GM13976 (cell line): ENCODE results near the gene RBMS1.

ENCODE experiments used
- DNase-seq: peaks from one replicate; pipeline ENCODE4 v3.0.0; 2012; ENCODE audit warnings: low spot score
- in situ Hi-C: fragments of 300-500 bp; cut with MboI; formaldehyde crosslinking; loops from one replicate; pipeline ENCODE4 v1.12.0; 2022; ENCODE audit warnings: low sequenced_read_pairs, mixed read lengths, inconsistent platforms; ENCODE audit not compliant: unreplicated experiment
- TF ChIP-seq, protein P1 (sequence below): IDR thresholded peaks from 2 replicates; pipeline ENCODE4 v1.5.1; 2012; ENCODE audit warnings: borderline replicate concordance, mild to moderate bottlenecking; ENCODE audit not compliant: insufficient read depth; ENCODE audit errors: extremely low read depth, missing control alignments, control extremely low read depth

Gene RBMS1

DNA sequence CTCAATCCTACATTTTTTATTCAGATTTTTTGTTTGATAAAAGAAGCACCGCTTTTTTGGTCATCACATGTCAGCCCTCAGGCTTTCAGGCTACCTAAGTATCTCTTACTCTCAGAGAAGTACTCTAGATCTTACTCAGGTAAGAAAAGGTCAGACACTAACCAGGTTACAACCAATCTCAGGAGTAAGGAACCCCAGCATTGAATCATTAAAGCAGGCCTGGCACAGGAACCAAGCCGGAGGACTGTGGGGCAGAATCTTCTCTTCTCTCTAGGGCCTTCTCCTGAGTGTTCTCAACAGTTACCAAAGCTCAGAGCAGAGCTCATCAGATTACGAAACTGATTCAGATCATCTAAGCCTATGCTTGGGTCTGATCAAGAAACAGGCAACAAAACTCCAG, 28.2 kb downstream of the RBMS1 start:
- DNase-seq, result no peak
- TF ChIP-seq, protein P1, sequence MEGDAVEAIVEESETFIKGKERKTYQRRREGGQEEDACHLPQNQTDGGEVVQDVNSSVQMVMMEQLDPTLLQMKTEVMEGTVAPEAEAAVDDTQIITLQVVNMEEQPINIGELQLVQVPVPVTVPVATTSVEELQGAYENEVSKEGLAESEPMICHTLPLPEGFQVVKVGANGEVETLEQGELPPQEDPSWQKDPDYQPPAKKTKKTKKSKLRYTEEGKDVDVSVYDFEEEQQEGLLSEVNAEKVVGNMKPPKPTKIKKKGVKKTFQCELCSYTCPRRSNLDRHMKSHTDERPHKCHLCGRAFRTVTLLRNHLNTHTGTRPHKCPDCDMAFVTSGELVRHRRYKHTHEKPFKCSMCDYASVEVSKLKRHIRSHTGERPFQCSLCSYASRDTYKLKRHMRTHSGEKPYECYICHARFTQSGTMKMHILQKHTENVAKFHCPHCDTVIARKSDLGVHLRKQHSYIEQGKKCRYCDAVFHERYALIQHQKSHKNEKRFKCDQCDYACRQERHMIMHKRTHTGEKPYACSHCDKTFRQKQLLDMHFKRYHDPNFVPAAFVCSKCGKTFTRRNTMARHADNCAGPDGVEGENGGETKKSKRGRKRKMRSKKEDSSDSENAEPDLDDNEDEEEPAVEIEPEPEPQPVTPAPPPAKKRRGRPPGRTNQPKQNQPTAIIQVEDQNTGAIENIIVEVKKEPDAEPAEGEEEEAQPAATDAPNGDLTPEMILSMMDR, result no peak
- in situ Hi-C loops, result no loop called here

DNA sequence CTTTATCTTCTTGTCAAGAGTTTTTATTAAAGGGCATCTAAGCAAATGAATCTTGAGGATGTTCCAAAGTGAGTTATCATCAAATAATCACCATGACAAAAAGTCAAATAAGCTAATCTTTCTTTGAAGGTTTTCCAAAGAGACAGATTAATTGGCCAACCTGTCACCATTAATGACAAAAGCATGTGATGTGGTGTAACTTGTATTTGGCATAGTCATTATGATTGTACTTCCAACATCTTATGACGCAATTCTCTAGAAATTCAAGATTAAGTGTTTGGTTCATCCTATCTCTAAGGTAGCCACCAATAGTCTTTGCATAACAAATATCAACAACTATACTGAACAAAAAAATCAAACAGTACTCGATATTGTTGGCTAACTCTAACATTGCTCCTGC, 28.6 kb downstream of the RBMS1 start:
- DNase-seq, result no peak
- in situ Hi-C loops, result no loop called here
- TF ChIP-seq, protein P1, result no peak

DNA sequence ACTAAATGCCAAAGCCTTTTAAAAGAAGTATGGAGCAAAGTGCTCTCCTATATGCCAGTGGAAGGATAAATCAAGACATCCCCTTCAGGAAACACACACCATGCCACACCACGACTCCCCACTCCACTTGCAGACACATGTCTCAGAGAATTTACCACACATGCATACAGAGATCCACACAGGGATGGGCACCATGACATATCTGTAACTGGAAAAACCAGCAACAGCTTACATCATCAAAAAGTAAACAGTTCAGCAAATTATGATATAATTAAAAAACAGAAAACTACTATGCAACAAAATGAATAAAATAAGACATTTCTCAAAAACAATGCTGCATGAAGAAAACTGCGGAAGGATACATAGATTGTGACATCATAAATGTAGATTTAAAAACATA, 29.6 kb downstream of the RBMS1 start:
- TF ChIP-seq, protein P1, result no peak
- DNase-seq, result no peak
- in situ Hi-C loops, result no loop called here

GRCh38 chr2:160463245-160463644, 30.4 kb downstream of the RBMS1 start:
- no peak for DNase-seq
- TF ChIP-seq, protein P1, result no peak
- in situ Hi-C loops, result no loop called here

DNA sequence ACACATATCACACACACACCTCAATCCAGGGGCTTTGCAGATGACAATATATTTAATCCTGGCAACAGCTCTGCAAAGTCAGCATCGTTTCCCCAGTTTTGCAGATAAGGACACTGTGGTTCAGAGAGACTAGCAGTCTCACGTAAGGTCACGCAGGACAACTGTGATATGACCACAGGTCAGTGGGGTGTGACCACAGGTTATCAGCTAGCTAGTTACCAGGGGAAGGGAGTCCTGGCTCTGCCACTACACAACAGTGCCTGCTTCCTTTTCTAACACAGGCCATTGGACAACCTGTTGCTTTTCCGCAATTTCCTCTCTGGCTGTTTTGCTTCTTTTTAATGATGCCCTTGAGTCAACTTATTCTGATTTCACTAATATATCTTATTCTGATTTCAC, 33.3 kb downstream of the RBMS1 start:
- no peak for DNase-seq
- in situ Hi-C loops, result no loop called here
- TF ChIP-seq, protein P1, result no peak

DNA sequence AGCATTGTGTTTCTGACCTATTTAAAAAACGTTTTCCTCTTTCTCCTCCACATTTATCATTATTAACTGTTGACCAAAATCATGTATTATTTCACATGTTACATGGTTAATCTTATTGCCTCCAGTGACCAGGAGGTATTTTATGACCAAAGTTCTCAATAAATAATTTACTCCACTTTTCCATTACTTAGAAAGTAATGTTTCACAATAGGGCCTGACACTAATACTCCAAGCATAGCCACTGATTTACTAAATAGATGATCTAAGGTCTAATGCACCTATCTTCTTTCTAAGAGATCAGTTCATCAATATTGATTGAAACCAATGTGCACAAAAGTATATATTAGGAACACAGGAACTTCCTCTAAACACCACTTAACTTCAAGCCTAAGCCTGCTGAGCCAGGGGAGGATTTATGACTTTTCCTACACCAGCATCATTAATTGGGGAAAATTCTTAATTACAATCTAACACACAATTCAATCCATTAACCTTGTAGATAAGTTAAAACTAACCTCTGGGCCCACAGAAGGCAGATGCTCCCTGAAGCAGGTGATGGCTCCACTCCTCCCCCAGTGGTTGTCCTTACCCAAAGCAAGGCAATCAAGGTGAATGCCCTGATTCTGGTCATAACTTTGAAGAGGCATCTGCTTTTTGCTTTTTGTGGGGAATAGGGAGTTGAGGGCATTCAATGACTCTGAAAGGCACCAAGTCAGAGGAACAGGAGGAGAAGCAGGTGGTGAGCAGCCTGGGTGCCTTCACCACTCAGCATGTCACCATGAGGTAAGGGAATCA, 33.9 kb downstream of the RBMS1 start:
- TF ChIP-seq, protein P1, result no peak
- DNase-seq, result no peak
- in situ Hi-C loops, result no loop called here
